ENCODE measurements around the gene LNX1. TPM values are rescaled to one million over a fixed set of nuclear protein-coding genes. Genes with fewer than 3 reads are reported as not detected.

The LNX1 gene
- polyA plus RNA-seq, 1 of the 3 experiments (the other 2 are of a cell fraction) = 0.16 TPM

DNA sequence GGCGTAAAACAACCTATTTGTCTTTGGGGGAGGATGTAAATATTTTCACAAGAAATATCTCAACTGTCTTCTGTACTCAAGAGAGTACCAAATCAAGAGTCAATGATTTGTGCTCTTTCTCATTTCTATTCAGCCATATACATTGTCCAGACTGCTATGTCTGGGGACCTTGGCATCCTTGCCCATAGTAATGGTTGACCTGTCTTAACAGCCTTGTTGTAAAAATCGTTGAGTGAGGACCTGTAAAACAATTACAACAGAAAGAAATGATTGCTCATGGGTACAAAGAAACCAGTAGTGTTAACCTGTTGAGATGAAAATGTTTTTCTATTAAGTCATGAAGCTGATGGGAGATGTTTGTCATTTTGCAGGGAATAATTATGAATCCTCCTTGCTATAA, 56.6 kb downstream of the LNX1 start:
- H3K4me2 ChIP-seq = no peak overlapping the region
- 66% methylated on average over 2 of the region's 2 CpGs for WGBS (ENCODE audit: low lambda C conversion rate)
- no peak overlapping the region for H3K4me3 ChIP-seq (ENCODE audit: low read depth in 2 of 2, low read length in 1 of 2)
- ChIA-PET POLR2A (no interaction called here), CTCF (no interaction called here)
- H2AFZ ChIP-seq (ENCODE audit: low read depth) = no peak overlapping the region
- no peaks in the 10 kb centered on the region for H4K20me1 ChIP-seq (ENCODE audit: insufficient read depth)
- no peak overlapping the region for H3K27ac ChIP-seq (ENCODE audit: low read depth in 2 of 2, low read length in 1 of 2)
- no peaks in the 10 kb centered on the region for H3K9me2 ChIP-seq
- peaks cover 0 to 12% of the 10 kb centered on the region in 2 experiments; a peak in 2 of 4 replicates for H3K4me1 ChIP-seq (ENCODE audit: control insufficient read depth in 1 of 2, insufficient read depth in 2 of 2, low read depth in 1 of 2, low read length in 1 of 2)
- H3K27me3 ChIP-seq (ENCODE audit: insufficient read depth) = no peaks in the 10 kb centered on the region
- TF ChIP-seq MXI1 (IDR thresholded peaks at IDR 0.05; ENCODE audit: low read depth, low read length) (no peak), YY1 (IDR thresholded peaks at IDR 0.05; ENCODE audit: low read depth) (no peak), RCOR1 (IDR thresholded peaks at IDR 0.05; ENCODE audit: low read length) (no peak), NRF1 (IDR thresholded peaks at IDR 0.05; ENCODE audit: low read depth, low read length) (no peak), GABPA (IDR thresholded peaks at IDR 0.05; ENCODE audit: low read depth) (no peak), TAF1 (IDR thresholded peaks at IDR 0.05; ENCODE audit: borderline replicate concordance, low read depth, low read length) (no peak), CHD2 (IDR thresholded peaks at IDR 0.05; ENCODE audit: low read length, partially characterized antibody) (no peak), GATA2 (CRISPR knock-in tag; IDR thresholded peaks at IDR 0.05) (no peak), MEF2A (IDR thresholded peaks at IDR 0.05; ENCODE audit: borderline replicate concordance, low read depth) (no peak), TEAD4 (IDR thresholded peaks at IDR 0.05; ENCODE audit: borderline replicate concordance, insufficient read depth) (no peak), SMC3 (IDR thresholded peaks at IDR 0.05; ENCODE audit: low read depth, low read length) (no peak), JUND (IDR thresholded peaks at IDR 0.05) (no peak)
- TF ChIP-seq, protein P1, sequence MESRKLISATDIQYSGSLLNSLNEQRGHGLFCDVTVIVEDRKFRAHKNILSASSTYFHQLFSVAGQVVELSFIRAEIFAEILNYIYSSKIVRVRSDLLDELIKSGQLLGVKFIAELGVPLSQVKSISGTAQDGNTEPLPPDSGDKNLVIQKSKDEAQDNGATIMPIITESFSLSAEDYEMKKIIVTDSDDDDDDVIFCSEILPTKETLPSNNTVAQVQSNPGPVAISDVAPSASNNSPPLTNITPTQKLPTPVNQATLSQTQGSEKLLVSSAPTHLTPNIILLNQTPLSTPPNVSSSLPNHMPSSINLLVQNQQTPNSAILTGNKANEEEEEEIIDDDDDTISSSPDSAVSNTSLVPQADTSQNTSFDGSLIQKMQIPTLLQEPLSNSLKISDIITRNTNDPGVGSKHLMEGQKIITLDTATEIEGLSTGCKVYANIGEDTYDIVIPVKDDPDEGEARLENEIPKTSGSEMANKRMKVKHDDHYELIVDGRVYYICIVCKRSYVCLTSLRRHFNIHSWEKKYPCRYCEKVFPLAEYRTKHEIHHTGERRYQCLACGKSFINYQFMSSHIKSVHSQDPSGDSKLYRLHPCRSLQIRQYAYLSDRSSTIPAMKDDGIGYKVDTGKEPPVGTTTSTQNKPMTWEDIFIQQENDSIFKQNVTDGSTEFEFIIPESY (IDR thresholded peaks at IDR 0.05; ENCODE audit: borderline replicate concordance, low read depth) = no peak
- TF ChIP-seq, protein P2, sequence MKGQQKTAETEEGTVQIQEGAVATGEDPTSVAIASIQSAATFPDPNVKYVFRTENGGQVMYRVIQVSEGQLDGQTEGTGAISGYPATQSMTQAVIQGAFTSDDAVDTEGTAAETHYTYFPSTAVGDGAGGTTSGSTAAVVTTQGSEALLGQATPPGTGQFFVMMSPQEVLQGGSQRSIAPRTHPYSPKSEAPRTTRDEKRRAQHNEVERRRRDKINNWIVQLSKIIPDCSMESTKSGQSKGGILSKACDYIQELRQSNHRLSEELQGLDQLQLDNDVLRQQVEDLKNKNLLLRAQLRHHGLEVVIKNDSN (IDR thresholded peaks at IDR 0.05; ENCODE audit: borderline replicate concordance, low read depth) = no peak
- TF ChIP-seq, protein P3, sequence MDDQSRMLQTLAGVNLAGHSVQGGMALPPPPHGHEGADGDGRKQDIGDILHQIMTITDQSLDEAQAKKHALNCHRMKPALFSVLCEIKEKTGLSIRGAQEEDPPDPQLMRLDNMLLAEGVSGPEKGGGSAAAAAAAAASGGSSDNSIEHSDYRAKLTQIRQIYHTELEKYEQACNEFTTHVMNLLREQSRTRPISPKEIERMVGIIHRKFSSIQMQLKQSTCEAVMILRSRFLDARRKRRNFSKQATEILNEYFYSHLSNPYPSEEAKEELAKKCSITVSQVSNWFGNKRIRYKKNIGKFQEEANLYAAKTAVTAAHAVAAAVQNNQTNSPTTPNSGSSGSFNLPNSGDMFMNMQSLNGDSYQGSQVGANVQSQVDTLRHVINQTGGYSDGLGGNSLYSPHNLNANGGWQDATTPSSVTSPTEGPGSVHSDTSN (IDR thresholded peaks at IDR 0.05) = no peak
- TF ChIP-seq, protein P4, sequence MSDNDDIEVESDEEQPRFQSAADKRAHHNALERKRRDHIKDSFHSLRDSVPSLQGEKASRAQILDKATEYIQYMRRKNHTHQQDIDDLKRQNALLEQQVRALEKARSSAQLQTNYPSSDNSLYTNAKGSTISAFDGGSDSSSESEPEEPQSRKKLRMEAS (IDR thresholded peaks at IDR 0.05; ENCODE audit: low read depth) = no peak
- H3K9ac ChIP-seq = no peak overlapping the region
- H3K79me2 ChIP-seq (ENCODE audit: insufficient read depth) = no peaks in the 10 kb centered on the region
- H3K36me3 ChIP-seq (replicated peaks in 1 of 2; ENCODE audit: control insufficient read depth in 1 of 2, insufficient read depth in 2 of 2, low read length in 1 of 2) = no peaks in the 10 kb centered on the region
- H3K9me3 ChIP-seq = no peaks in the 10 kb centered on the region
- H3F3A ChIP-seq (replicated peaks; ENCODE audit: insufficient read depth) = peaks cover 7% of the 10 kb centered on the region
- no peak for DNase-seq

Data from SK-N-SH (cell line).